Glutamatergic neuron (in vitro differentiated cells): Measurements from ENCODE around the gene ZNF367. TPM values are rescaled to one million over a fixed set of nuclear protein-coding genes. Genes with fewer than 3 reads are reported as not detected.
A peak's percentile ranks its signal among the peaks of the same experiment; 100 is the strongest.

Experiments used
- DNase-seq: peaks from one replicate; pipeline ENCODE4 v3.0.0; 2022
- H3K27ac Mint-ChIP-seq: one replicate; pipeline ENCODE4 v1.8.0; 2020; ENCODE audit warnings: mild to moderate bottlenecking, mixed read lengths, inconsistent platforms; ENCODE audit not compliant: unreplicated experiment
- H3K27me3 Mint-ChIP-seq: one replicate; pipeline ENCODE4 v1.8.0; 2020; ENCODE audit warnings: mild to moderate bottlenecking, moderate library complexity, mixed read lengths, inconsistent platforms; ENCODE audit not compliant: unreplicated experiment
- H3K36me3 Mint-ChIP-seq: one replicate; pipeline ENCODE4 v1.8.0; 2020; ENCODE audit warnings: mild to moderate bottlenecking, mixed read lengths, inconsistent platforms; ENCODE audit not compliant: unreplicated experiment
- H3K4me1 Mint-ChIP-seq: one replicate; pipeline ENCODE4 v1.8.0; 2020; ENCODE audit warnings: mild to moderate bottlenecking, low read depth, mixed read lengths, inconsistent platforms; ENCODE audit not compliant: unreplicated experiment
- H3K4me3 Mint-ChIP-seq: one replicate; pipeline ENCODE4 v1.8.0; 2020; ENCODE audit warnings: mild to moderate bottlenecking, mixed read lengths, inconsistent platforms; ENCODE audit not compliant: unreplicated experiment
- H3K9me3 Mint-ChIP-seq: one replicate; pipeline ENCODE4 v1.8.0; 2020; ENCODE audit warnings: mild to moderate bottlenecking, moderate library complexity, mixed read lengths, inconsistent platforms; ENCODE audit not compliant: unreplicated experiment
- CTCF ChIP-seq: fragments of 200-600 bp; sonication (generic); IDR thresholded peaks from one replicate; pipeline ENCODE4 v1.5.0; 2021; ENCODE audit not compliant: partially characterized antibody, unreplicated experiment
- total RNA-seq: library from RNA; stranded (reverse); fragmentation: NEBNext Ultra II Directional; extraction: Animal tissue kit (Norgen Biotek cat#: 25700); gene quantifications from one replicate; pipeline ENCODE4 v1.2.1, GENCODE V29; 2021; ENCODE audit not compliant: unreplicated experiment

The ZNF367 gene
- total RNA-seq, 1 donor from 2014 or later: 39.5 TPM

GRCh38 chr9:96343515-96344360, 74.4 kb downstream of the ZNF367 start:
- H3K4me1 Mint-ChIP-seq: peaks cover 26% of the 10 kb centered on the region
- no peak for TF ChIP-seq CTCF
- H3K27me3 Mint-ChIP-seq: peaks cover 6% of the 10 kb centered on the region
- peaks cover 21% of the 10 kb centered on the region for H3K36me3 Mint-ChIP-seq
- H3K9me3 Mint-ChIP-seq: peaks cover 6% of the 10 kb centered on the region
- DNase-seq: no peak
- H3K4me3 Mint-ChIP-seq: no peak overlapping the region
- H3K27ac Mint-ChIP-seq: peak overlapping the region; percentile 94

GRCh38 chr9:96342571-96343245, 75.5 kb downstream of the ZNF367 start:
- H3K27me3 Mint-ChIP-seq: peaks cover 6% of the 10 kb centered on the region
- DNase-seq: no peak
- peaks cover 4% of the 10 kb centered on the region for H3K9me3 Mint-ChIP-seq
- H3K4me3 Mint-ChIP-seq: peak overlapping the region; percentile 1
- peaks cover 12% of the 10 kb centered on the region for H3K36me3 Mint-ChIP-seq
- peaks cover 26% of the 10 kb centered on the region for H3K4me1 Mint-ChIP-seq
- no peak for TF ChIP-seq CTCF
- peak overlapping the region; percentile 94 for H3K27ac Mint-ChIP-seq

- peaks cover 4% of the 10 kb centered on the region for H3K36me3 Mint-ChIP-seq
- H3K4me3 Mint-ChIP-seq: no peak overlapping the region
- no peak for DNase-seq
- no peak for TF ChIP-seq CTCF
- H3K27ac Mint-ChIP-seq: no peak overlapping the region
- H3K4me1 Mint-ChIP-seq: peaks cover 20% of the 10 kb centered on the region
- no peaks in the 10 kb centered on the region for H3K27me3 Mint-ChIP-seq
- peaks cover 2% of the 10 kb centered on the region for H3K9me3 Mint-ChIP-seq
These were observed 77.5 kb downstream of the ZNF367 start for GRCh38 chr9:96340707-96341106.

GRCh38 chr9:96338299-96338698, 79.9 kb downstream of the ZNF367 start:
- Mint-ChIP-seq H3K9me3 (no peaks in the 10 kb centered on the region), H3K4me3 (no peak overlapping the region), H3K27me3 (no peaks in the 10 kb centered on the region), H3K36me3 (peaks cover 5% of the 10 kb centered on the region), H3K27ac (no peak overlapping the region), H3K4me1 (peaks cover 13% of the 10 kb centered on the region)
- DNase-seq: no peak
- no peak for TF ChIP-seq CTCF

Other genes starting within 250 kb of the ZNF367 start
- gene HSD17B3, start 116.2 kb downstream of the ZNF367 start, total RNA-seq: 2.2 TPM
- 44.7 TPM for gene SLC35D2, start 34.7 kb downstream of the ZNF367 start, total RNA-seq
- gene HABP4, start 31.8 kb upstream of the ZNF367 start, total RNA-seq: 21.4 TPM
- 9.2 TPM for gene CDC14B, start 201.5 kb upstream of the ZNF367 start, total RNA-seq
- 4.1 TPM for gene PRXL2C, start 236.9 kb upstream of the ZNF367 start, total RNA-seq